ENCODE measurements around the gene ACVR1B.

Gene ACVR1B

DNA sequence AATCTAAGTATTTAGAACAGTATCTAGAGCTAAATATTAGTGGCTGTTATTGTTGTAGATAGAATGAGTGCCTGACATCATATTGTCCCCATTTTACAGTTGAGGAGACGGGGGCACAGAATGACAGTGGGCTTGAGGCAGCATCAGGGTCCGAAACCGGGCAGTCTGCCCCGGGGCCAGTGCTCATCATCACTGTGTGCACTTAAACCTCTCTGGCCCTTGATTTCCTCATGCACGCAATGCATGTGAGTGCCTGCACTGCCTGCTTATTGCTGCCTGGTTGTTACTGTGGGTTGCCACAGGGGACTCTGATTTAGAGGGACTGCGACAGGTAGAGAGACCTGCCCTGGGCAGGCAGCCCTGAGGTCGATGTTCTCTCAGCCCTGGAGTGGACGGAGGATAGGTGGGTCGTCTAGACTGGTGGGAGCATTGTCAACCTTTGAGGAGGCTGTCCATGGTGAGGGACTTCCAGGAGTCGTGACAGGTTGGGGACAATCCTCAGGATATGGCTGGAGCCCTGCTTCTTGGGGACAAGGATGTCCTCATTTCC is 34.4 kb upstream of the ACVR1B start:
- no peak overlapping the region for H3K4me3 ChIP-seq (ENCODE audit: control insufficient read depth, low read depth, low read length)
- TF ChIP-seq, protein P1, sequence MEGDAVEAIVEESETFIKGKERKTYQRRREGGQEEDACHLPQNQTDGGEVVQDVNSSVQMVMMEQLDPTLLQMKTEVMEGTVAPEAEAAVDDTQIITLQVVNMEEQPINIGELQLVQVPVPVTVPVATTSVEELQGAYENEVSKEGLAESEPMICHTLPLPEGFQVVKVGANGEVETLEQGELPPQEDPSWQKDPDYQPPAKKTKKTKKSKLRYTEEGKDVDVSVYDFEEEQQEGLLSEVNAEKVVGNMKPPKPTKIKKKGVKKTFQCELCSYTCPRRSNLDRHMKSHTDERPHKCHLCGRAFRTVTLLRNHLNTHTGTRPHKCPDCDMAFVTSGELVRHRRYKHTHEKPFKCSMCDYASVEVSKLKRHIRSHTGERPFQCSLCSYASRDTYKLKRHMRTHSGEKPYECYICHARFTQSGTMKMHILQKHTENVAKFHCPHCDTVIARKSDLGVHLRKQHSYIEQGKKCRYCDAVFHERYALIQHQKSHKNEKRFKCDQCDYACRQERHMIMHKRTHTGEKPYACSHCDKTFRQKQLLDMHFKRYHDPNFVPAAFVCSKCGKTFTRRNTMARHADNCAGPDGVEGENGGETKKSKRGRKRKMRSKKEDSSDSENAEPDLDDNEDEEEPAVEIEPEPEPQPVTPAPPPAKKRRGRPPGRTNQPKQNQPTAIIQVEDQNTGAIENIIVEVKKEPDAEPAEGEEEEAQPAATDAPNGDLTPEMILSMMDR (IDR thresholded peaks at IDR 0.05; ENCODE audit: control insufficient read depth, insufficient read depth, low read depth, low read length, missing control alignments), result no peak
- no peak for DNase-seq (ENCODE audit: low read depth)

DNA sequence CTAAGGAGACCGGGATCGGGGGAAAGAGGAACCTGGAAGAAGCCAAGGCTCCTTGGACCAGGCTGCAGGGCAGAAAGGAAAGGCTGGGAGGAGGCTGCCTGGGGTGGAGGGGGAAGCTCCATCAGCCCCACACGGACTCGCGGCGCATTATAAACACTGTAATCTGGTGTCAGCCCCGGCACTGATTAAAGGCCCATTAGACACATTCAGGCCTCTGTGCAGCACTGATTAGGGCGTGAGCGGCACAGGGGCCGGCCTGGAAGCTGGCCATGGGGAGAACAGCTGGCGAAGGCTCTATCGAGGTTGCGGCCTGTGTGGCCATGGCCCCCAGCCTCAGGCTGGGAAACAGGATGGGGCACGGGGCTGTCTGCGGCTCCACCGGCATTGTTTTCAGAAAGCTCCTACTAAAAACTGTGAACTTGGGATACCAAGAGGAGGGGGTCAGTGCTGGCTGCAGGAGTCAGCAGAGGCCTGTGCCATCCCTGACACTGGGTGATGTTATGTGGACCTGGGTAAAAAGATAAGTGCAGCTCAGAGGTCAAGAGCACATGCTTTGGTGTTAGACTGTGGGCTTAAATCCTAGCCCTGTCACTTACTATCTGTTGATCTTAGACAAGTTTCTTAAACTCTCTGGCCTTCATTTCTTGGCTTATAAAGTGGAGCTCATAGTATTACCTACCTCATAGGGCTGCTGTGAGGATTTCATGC is 33.6 kb upstream of the ACVR1B start:
- no peak for DNase-seq (ENCODE audit: low read depth)
- TF ChIP-seq, protein P1 (IDR thresholded peaks at IDR 0.05; ENCODE audit: control insufficient read depth, insufficient read depth, low read depth, low read length, missing control alignments), result no peak
- no peak overlapping the region for H3K4me3 ChIP-seq (ENCODE audit: control insufficient read depth, low read depth, low read length)

DNA sequence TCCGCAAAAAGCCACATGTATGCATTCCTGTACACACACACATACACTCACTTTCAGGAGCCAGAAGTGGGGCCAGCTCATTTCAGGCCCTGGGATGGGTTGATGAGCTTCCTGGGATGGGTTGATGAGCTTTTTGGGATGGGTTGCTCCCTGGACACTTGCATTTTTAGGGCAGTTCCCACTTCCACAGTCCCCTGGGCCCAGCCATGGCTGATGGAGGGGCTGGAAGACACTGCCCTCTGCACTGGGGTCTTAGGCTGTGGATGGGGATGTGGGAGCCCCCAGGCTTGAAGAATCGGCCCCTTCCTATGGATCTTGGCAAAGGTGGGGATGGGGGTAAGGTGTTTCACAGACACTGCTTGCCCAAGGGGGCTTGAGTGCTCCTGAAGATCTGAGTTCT is 31.5 kb upstream of the ACVR1B start:
- no peak overlapping the region for H3K4me3 ChIP-seq (ENCODE audit: control insufficient read depth, low read depth, low read length)
- TF ChIP-seq, protein P1 (IDR thresholded peaks at IDR 0.05; ENCODE audit: control insufficient read depth, insufficient read depth, low read depth, low read length, missing control alignments), result no peak
- DNase-seq (ENCODE audit: low read depth), result no peak

DNA sequence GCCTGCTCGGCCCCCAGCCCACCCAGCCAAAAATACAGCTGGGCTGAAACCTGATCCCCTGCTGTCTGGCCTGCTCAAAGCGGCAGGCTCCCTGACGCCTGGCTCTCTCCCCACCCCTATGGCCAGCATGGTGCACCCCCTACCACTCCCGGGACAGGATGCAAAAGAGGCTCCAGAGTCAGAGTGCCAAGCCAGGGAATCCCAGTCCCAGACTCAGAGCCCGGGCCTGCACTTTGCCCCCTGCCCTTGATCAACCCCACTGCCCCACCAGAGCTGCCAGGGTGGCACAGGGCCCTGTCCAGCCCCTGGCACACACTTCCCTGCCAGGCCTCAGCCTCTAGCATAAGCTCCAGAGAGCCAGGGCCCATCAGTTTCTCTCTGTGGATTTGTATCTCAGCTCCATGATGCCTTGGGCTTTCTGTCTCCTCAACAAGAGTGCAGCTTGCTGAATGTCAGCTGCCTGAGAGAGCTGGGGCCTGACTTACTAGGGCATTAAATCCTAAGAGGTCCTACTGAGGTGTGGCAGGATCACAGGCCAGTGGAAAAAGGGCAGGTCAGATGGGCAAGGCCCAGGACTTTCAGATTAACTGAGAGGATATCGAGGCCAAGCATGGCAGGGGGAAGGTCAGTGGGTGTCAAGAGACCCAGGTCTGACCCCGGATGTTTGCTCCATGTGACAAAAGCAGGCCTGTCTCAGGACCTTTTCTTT is 30.3 kb upstream of the ACVR1B start:
- TF ChIP-seq, protein P1 (IDR thresholded peaks at IDR 0.05; ENCODE audit: control insufficient read depth, insufficient read depth, low read depth, low read length, missing control alignments), result no peak
- no peak overlapping the region for H3K4me3 ChIP-seq (ENCODE audit: control insufficient read depth, low read depth, low read length)
- no peak for DNase-seq (ENCODE audit: low read depth)

DNA sequence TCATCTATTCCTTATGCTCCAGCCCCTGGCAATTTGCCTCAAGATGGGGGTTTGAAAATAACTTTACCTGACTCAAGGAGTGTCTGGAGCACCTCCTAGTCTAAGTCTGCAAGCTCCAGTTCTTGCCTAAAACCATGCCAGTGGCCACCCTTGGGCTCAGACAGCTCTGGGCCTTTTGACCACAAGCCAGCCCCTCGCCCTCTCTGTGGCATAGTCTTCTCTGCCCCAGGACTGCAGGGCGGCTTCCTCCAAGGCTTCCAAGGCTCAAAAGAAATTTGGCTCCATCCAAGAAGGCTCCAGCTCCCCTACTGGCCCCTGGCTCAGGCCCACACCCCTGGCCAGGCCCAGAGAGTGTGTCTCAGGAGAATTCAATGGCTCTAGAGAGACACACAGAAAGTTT is 29.4 kb upstream of the ACVR1B start:
- no peak overlapping the region for H3K4me3 ChIP-seq (ENCODE audit: control insufficient read depth, low read depth, low read length)
- TF ChIP-seq, protein P1 (IDR thresholded peaks at IDR 0.05; ENCODE audit: control insufficient read depth, insufficient read depth, low read depth, low read length, missing control alignments), result no peak
- DNase-seq (ENCODE audit: low read depth), result no peak

DNA sequence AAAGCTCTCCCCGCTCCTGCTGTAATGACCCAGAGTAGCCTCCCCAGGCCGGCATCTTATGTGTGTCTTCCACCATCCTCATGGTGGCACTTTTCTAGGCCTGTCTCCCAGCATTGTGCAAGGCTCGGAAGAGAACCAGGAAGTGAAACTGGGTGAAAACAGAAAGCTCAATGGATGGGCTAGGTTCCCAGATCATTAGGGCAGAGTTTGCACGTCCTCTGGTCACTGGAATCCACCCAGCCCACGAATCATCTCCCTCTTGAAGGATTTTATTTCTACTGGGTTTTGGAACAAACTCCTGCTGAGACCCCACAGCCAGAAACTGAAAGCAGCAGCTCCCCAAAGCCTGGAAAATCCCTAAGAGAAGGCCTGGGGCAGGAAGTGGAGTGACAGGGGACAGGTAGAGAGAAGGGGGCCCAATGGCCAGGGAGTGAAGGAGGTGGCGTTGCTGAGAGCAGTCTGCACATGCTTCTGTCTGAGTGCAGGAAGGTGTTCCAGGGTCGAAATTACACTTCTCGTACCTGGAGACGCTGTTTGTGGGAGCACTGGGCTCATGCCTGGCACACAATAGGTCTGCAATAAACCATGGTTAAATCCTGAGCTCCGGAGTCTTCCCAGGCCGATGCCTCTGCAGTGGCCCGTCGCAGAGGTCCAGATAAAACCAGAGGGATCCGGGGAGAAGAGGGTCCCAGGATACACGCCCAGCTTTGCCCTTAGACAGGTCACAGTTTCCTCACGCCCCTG is 28.6 kb upstream of the ACVR1B start:
- H3K4me3 ChIP-seq (ENCODE audit: control insufficient read depth, low read depth, low read length), result no peak overlapping the region
- TF ChIP-seq, protein P1 (IDR thresholded peaks at IDR 0.05; ENCODE audit: control insufficient read depth, insufficient read depth, low read depth, low read length, missing control alignments), result no peak
- DNase-seq (ENCODE audit: low read depth), result peak; percentile 38
